Small intestine (tissue), 7 donors: ENCODE measurements around the gene STMP1. TPM values are rescaled to one million over a fixed set of nuclear protein-coding genes. Genes with fewer than 3 reads are reported as not detected.

Experiments used
- DNase-seq, 2 donors: peaks; one replicate each; pipeline versions ENCODE4 v3.0.0 to v3.0.0-alpha.2; 2013
- FAIRE-seq: peaks from 2 replicates; lab custom pipeline; 2012; peaks lifted over from hg19 to GRCh38; lab: Jason Lieb, UNC
- H3K27ac ChIP-seq, 3 donors: one replicate each; pipeline ENCODE4 v1.5.1; 2013; ENCODE audit warnings: low read length in 2 of 3, mild to moderate bottlenecking in 2 of 3, control low read depth in 1 of 3, inconsistent platforms in 1 of 3, low read depth in 1 of 3, moderate library complexity in 1 of 3
- H3K27me3 ChIP-seq, 3 donors: one replicate each; pipeline ENCODE4 v1.6.1; 2013; ENCODE audit warnings: low read length in 3 of 3, inconsistent platforms in 1 of 3; ENCODE audit not compliant: control insufficient read depth in 3 of 3, insufficient read depth in 3 of 3
- H3K36me3 ChIP-seq, 3 donors: one replicate each; pipeline ENCODE4 v1.6.1; 2013; ENCODE audit warnings: low read length in 3 of 3, inconsistent platforms in 1 of 3, low read depth in 1 of 3, mild to moderate bottlenecking in 1 of 3, moderate library complexity in 1 of 3; ENCODE audit not compliant: control insufficient read depth in 3 of 3, insufficient read depth in 2 of 3
- H3K4me1 ChIP-seq, 3 donors: one replicate each; pipeline ENCODE4 v1.6.1; 2013; ENCODE audit warnings: low read length in 2 of 3, inconsistent platforms in 1 of 3, low read depth in 1 of 3, mild to moderate bottlenecking in 1 of 3, moderate library complexity in 1 of 3; ENCODE audit not compliant: control insufficient read depth in 3 of 3, insufficient read depth in 2 of 3
- H3K4me3 ChIP-seq, 3 donors: one replicate each; pipeline ENCODE4 v1.5.1; 2013; ENCODE audit warnings: low read length in 3 of 3, control low read depth in 1 of 3, inconsistent platforms in 1 of 3, low read depth in 1 of 3, mild to moderate bottlenecking in 1 of 3, moderate library complexity in 1 of 3
- H3K9me3 ChIP-seq, 2 donors: one replicate each; pipeline ENCODE4 v1.6.1; 2013; ENCODE audit warnings: low read depth in 1 of 2, low read length in 1 of 2; ENCODE audit not compliant: control insufficient read depth in 2 of 2, insufficient read depth in 1 of 2
- WGBS, 3 donors: extraction: QIAGEN DNeasy Blood & Tissue Kit; methylation state at CpG; one replicate each; pipeline ENCODE4 v1.1.7; 2013; 5-methylcytosine and 5-hydroxymethylcytosine counted together
- polyA plus RNA-seq, 4 donors: library from polyadenylated mRNA; stranded (reverse) in 3 of 4; unstranded in 1 of 4; fragments of 200-250 nt in 3 of 4; fragments of 120-200 nt in 1 of 4; gene quantifications; one replicate each; pipeline versions ENCODE4 v1.2.1 to v1.2.3, GENCODE V29; 2013
- donor health status: healthy with polysubstance abuse.
- donor health status: control.
- donor health status: control.
- donor health status: Bipolar disorder and iron deficiency.
- donor health status: healthy.

STMP1 gene
- polyA plus RNA-seq, 4 donors: 24.8 to 44.7 (median 33.4) TPM

- no peak for DNase-seq
- no peaks in the 10 kb centered on the region for H3K27me3 ChIP-seq
- H3K36me3 ChIP-seq: peaks cover 0 to 7% (median 0%) of the 10 kb centered on the region in 3 donors
- FAIRE-seq: no peak
- no peaks in the 10 kb centered on the region for H3K9me3 ChIP-seq
- no peaks in the 10 kb centered on the region for H3K4me1 ChIP-seq
- 90 to 92% (median 91%) methylated on average over 12 of the region's 12 CpGs for WGBS, 3 donors
- no peak overlapping the region for H3K4me3 ChIP-seq
- no peak overlapping the region for H3K27ac ChIP-seq
These were observed 8.8 kb upstream of the STMP1 start for GRCh38 chr7:135653340-135654080.

DNA sequence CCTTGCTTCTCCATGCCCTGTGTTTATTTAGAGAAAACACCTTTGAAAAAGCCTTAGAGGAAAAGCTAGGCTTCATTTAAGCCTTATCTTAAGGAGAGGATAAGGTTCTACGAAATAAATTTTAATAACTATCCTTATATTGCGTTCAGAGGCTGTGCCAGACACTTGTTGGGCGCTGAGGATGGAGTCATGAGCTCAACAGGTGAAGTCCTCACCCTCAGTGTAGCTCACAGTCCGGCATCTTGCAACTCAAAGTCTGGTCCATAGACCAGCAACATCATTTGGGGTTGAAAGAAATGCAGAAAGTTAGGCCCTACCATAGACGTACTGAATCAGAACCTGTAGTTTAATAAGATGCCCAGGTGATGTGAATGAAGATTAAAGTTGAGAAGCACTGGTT, 3.8 kb upstream of the STMP1 start:
- FAIRE-seq (no peak), DNase-seq (no peak)
- H3K4me3 ChIP-seq: no peak overlapping the region
- peaks cover 0 to 9% (median 0%) of the 10 kb centered on the region in 3 donors for H3K4me1 ChIP-seq
- 89 to 91% (median 89%) methylated on average over 5 of the region's 5 CpGs for WGBS, 3 donors
- no peaks in the 10 kb centered on the region for H3K27me3 ChIP-seq
- H3K27ac ChIP-seq: no peak overlapping the region
- peaks cover 0 to 2% (median 0%) of the 10 kb centered on the region in 3 donors for H3K36me3 ChIP-seq
- no peaks in the 10 kb centered on the region for H3K9me3 ChIP-seq

DNA sequence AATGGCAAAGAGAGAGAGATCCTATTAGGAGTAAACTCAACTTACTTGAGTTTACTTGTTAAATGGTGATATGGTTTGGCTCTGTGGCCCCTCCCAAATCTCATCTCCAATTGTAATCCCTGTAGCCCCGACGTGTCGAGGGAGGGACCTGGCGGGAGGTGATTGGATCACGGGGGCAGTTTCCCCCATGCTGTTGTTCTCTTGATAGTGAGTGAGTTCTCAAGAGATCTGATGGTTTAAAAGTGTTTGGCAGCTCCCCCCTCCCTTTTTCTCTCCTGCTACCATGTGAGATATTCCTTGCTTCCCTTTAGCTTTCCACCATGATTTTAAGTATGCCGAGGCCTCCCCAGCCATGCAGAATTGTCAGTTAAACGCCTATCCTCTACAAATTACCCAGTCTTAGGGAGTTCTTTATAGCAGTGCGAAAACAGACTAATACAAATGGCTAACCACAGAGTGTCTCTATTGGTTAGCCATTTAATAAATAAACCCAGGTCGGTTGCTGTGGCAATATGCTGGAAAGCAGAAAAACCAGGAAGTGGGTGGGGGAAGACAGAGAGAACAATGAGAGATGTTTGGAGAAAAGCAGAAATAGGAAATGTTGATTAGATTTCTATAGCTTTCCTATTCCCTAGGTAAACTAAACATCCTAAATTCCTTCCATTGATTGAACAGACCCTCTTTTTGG, 3.0 kb upstream of the STMP1 start:
- H3K36me3 ChIP-seq: peaks cover 0 to 2% (median 0%) of the 10 kb centered on the region in 3 donors
- no peak overlapping the region for H3K4me3 ChIP-seq
- DNase-seq (no peak), FAIRE-seq (no peak)
- H3K4me1 ChIP-seq: peaks cover 0 to 9% (median 0%) of the 10 kb centered on the region in 3 donors
- no peak overlapping the region for H3K27ac ChIP-seq
- 78 to 87% (median 80%) methylated on average over 9 of the region's 9 CpGs for WGBS, 3 donors
- H3K9me3 ChIP-seq: no peaks in the 10 kb centered on the region
- no peaks in the 10 kb centered on the region for H3K27me3 ChIP-seq

- Histone ChIP-seq H3K27ac (peak overlapping the region; percentile 25 to 90 (median 86)), H3K4me3 (peak overlapping the region in 2 of 3 donors; percentile 93 to 97), H3K9me3 (no peaks in the 10 kb centered on the region), H3K36me3 (peaks cover 0 to 2% (median 0%) of the 10 kb centered on the region in 3 donors), H3K4me1 (peaks cover 0 to 9% (median 0%) of the 10 kb centered on the region in 3 donors), H3K27me3 (no peaks in the 10 kb centered on the region)
- 37 to 65% (median 43%) methylated on average over 14 of the region's 14 CpGs for WGBS, 3 donors
- DNase-seq: peak; percentile 38 to 81
- FAIRE-seq: no peak
These were observed 797 bp upstream of the STMP1 start for GRCh38 chr7:135661311-135662122.

GRCh38 chr7:135662123-135662372, 266 bp upstream of the STMP1 start:
- Histone ChIP-seq H3K27ac (peak overlapping the region; percentile 25 to 90 (median 86)), H3K9me3 (no peaks in the 10 kb centered on the region), H3K4me3 (peak overlapping the region in 2 of 3 donors; percentile 93 to 97), H3K36me3 (peaks cover 0 to 2% (median 0%) of the 10 kb centered on the region in 3 donors), H3K4me1 (peaks cover 0 to 9% (median 0%) of the 10 kb centered on the region in 3 donors), H3K27me3 (no peaks in the 10 kb centered on the region)
- DNase-seq (no peak), FAIRE-seq (no peak)
- WGBS, 3 donors: 4 to 10% (median 8%) methylated on average over 17 of the region's 17 CpGs

GRCh38 chr7:135664046-135664589, 1.8 kb downstream of the STMP1 start:
- FAIRE-seq (no peak), DNase-seq (peak in 1 of 2 donors; percentile 28)
- H3K27ac ChIP-seq: no peak overlapping the region
- H3K36me3 ChIP-seq: peaks cover 0 to 2% (median 0%) of the 10 kb centered on the region in 3 donors
- H3K4me1 ChIP-seq: peaks cover 0 to 9% (median 0%) of the 10 kb centered on the region in 3 donors
- H3K9me3 ChIP-seq: peaks cover 0 to 8% of the 10 kb centered on the region in 2 donors
- no peaks in the 10 kb centered on the region for H3K27me3 ChIP-seq
- H3K4me3 ChIP-seq: no peak overlapping the region
- WGBS, 3 donors: 63 to 69% (median 65%) methylated on average over 3 of the region's 3 CpGs

- H3K27ac ChIP-seq: no peak overlapping the region
These were observed 2.7 kb downstream of the STMP1 start for GRCh38 chr7:135665042-135665441.

DNA sequence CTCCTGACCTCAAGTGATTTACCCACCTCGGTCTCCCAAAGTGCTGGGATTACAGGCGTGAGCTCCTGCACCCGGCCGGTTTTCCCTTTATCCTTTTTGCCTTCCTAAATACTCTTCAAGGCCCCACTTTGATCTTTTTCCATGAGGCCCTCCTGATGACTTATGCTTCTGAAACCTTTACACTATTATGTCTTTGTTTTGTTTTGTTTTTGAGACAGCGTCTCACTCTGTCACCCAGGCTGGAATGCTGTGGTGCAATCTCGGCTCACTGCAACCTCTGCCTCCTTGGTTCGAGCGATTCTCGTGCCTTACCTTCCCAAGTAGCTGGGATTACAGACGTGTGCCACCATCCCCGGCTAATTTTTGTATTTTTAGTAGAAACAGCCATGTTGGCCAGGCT, 3.8 kb downstream of the STMP1 start:
- FAIRE-seq (no peak), DNase-seq (no peak)
- Histone ChIP-seq H3K27me3 (no peaks in the 10 kb centered on the region), H3K27ac (no peak overlapping the region), H3K4me1 (peaks cover 0 to 9% (median 3%) of the 10 kb centered on the region in 3 donors), H3K4me3 (no peak overlapping the region), H3K36me3 (peaks cover 0 to 2% (median 0%) of the 10 kb centered on the region in 3 donors), H3K9me3 (peaks cover 0 to 8% of the 10 kb centered on the region in 2 donors)
- WGBS, 3 donors: 90 to 95% (median 94%) methylated on average over 11 of the region's 11 CpGs

More at GRCh38 chr7:135665042-135665441, 2.7 kb downstream of the STMP1 start:
- WGBS, 3 donors: 68 to 90% (median 69%) methylated on average over 3 of the region's 3 CpGs
- H3K4me1 ChIP-seq: peaks cover 0 to 9% (median 0%) of the 10 kb centered on the region in 3 donors
- FAIRE-seq (no peak), DNase-seq (no peak)
- H3K36me3 ChIP-seq: peaks cover 0 to 2% (median 0%) of the 10 kb centered on the region in 3 donors
- H3K27me3 ChIP-seq: no peaks in the 10 kb centered on the region
- peaks cover 0 to 8% of the 10 kb centered on the region in 2 donors for H3K9me3 ChIP-seq
- H3K4me3 ChIP-seq: no peak overlapping the region
